ENCODE measurements around the gene UNKL. TPM values are rescaled to one million over a fixed set of nuclear protein-coding genes. Genes with fewer than 3 reads are reported as not detected.

Gene UNKL
- total RNA-seq, 1 donor from 2014 or later: 31.5 TPM

DNA sequence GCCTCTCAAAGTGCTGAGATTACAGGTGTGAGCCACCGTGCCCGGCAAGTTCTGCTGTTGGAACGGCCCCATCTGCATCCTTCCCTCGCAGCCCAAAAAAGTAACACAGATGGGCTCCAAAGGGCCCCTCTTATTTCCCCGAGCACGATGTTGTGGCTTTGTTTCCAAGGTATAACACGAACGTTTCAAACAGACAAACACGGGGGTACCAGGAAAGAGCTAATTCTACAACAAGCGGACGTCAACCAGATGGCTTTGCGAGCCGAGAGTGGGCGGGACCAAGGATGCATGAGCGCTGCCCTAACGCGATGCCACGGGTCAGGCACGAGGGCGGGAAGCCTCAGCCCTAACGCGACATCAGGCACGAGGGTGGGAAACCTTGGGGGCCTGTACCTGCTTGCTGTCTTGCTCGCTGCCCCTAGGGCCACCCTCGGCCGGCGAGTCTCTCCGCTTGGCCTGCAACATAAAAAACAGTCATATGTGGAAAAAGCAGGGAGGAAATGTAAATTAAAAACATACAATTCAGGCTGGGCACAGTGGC, 24.2 kb downstream of the UNKL start:
- Mint-ChIP-seq H3K27ac (no peak overlapping the region), H3K9me3 (ENCODE audit: low read depth) (no peaks in the 10 kb centered on the region), H3K4me1 (ENCODE audit: low read depth) (no peaks in the 10 kb centered on the region), H3K36me3 (ENCODE audit: insufficient read depth) (peaks cover 5% of the 10 kb centered on the region), H3K27me3 (no peaks in the 10 kb centered on the region), H3K4me3 (ENCODE audit: low read depth) (no peak overlapping the region)
- DNase-seq (ENCODE audit: low spot score, unreplicated experiment): no peak
- TF ChIP-seq, protein P1, sequence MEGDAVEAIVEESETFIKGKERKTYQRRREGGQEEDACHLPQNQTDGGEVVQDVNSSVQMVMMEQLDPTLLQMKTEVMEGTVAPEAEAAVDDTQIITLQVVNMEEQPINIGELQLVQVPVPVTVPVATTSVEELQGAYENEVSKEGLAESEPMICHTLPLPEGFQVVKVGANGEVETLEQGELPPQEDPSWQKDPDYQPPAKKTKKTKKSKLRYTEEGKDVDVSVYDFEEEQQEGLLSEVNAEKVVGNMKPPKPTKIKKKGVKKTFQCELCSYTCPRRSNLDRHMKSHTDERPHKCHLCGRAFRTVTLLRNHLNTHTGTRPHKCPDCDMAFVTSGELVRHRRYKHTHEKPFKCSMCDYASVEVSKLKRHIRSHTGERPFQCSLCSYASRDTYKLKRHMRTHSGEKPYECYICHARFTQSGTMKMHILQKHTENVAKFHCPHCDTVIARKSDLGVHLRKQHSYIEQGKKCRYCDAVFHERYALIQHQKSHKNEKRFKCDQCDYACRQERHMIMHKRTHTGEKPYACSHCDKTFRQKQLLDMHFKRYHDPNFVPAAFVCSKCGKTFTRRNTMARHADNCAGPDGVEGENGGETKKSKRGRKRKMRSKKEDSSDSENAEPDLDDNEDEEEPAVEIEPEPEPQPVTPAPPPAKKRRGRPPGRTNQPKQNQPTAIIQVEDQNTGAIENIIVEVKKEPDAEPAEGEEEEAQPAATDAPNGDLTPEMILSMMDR (IDR thresholded peaks at IDR 0.05; ENCODE audit: unreplicated experiment): no peak

GRCh38 chr16:1389762-1390161, 24.7 kb downstream of the UNKL start:
- no peaks in the 10 kb centered on the region for H3K4me1 Mint-ChIP-seq (ENCODE audit: low read depth)
- peaks cover 8% of the 10 kb centered on the region for H3K36me3 Mint-ChIP-seq (ENCODE audit: insufficient read depth)
- no peak overlapping the region for H3K27ac Mint-ChIP-seq
- no peak for DNase-seq (ENCODE audit: low spot score, unreplicated experiment)
- H3K4me3 Mint-ChIP-seq (ENCODE audit: low read depth): no peak overlapping the region
- TF ChIP-seq, protein P1 (IDR thresholded peaks at IDR 0.05; ENCODE audit: unreplicated experiment): no peak
- H3K9me3 Mint-ChIP-seq (ENCODE audit: low read depth): no peaks in the 10 kb centered on the region
- H3K27me3 Mint-ChIP-seq: no peaks in the 10 kb centered on the region

- no peaks in the 10 kb centered on the region for H3K27me3 Mint-ChIP-seq
- peaks cover 4% of the 10 kb centered on the region for H3K36me3 Mint-ChIP-seq (ENCODE audit: insufficient read depth)
- H3K4me3 Mint-ChIP-seq (ENCODE audit: low read depth): no peak overlapping the region
- no peak for DNase-seq (ENCODE audit: low spot score, unreplicated experiment)
- no peaks in the 10 kb centered on the region for H3K9me3 Mint-ChIP-seq (ENCODE audit: low read depth)
- TF ChIP-seq, protein P1 (IDR thresholded peaks at IDR 0.05; ENCODE audit: unreplicated experiment): no peak
- H3K4me1 Mint-ChIP-seq (ENCODE audit: low read depth): no peaks in the 10 kb centered on the region
- H3K27ac Mint-ChIP-seq: no peak overlapping the region
Measured at GRCh38 chr16:1387331-1387730, 27.2 kb downstream of the UNKL start.

DNA sequence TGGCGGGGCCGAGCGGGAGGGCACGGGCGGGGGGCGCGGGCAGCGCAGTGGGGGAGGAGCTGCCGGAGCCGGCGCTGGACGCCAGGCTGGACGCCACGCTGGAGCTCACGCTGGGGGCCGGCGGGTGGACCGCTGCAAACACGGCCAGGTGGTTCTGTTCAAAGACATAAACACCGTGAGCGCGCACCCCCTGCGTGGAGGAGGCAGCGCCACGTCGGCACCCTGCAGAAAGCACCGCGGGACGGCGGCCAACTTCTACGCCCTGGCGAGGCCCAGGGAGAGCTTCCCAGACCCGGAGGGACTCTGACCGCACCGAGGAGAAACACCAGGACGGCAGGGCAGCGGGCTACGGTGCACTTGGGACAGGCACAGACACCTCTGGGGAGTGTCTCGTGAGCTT, 29.3 kb downstream of the UNKL start:
- Mint-ChIP-seq H3K9me3 (ENCODE audit: low read depth) (no peaks in the 10 kb centered on the region), H3K36me3 (ENCODE audit: insufficient read depth) (peaks cover 5% of the 10 kb centered on the region), H3K4me3 (ENCODE audit: low read depth) (no peak overlapping the region), H3K27me3 (no peaks in the 10 kb centered on the region), H3K4me1 (ENCODE audit: low read depth) (peaks cover under 1% of the 10 kb centered on the region), H3K27ac (no peak overlapping the region)
- TF ChIP-seq, protein P1 (IDR thresholded peaks at IDR 0.05; ENCODE audit: unreplicated experiment): no peak
- no peak for DNase-seq (ENCODE audit: low spot score, unreplicated experiment)

DNA sequence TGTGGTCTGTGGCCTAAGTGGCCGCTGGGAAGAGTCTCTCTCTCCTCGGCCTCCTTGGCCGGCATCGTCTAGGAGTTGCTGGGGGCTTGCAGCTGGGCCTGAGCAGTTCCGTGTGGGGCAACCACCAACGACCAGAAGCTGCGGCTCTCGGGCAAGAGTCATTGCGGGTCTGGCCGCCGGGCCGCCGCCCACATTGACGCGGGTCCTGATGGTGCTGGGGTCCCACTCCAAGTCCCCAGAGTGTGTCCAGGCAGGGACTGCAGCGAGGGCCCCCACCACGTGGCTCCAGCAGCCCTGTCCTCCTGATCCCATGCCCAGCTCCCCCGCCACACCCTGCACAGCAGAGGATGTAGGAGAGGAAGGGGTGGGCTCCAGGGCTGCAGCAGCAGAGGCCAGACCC, 30.9 kb downstream of the UNKL start:
- H3K4me1 Mint-ChIP-seq (ENCODE audit: low read depth): peaks cover 7% of the 10 kb centered on the region
- H3K4me3 Mint-ChIP-seq (ENCODE audit: low read depth): no peak overlapping the region
- no peak overlapping the region for H3K27ac Mint-ChIP-seq
- peaks cover 3% of the 10 kb centered on the region for H3K27me3 Mint-ChIP-seq
- TF ChIP-seq, protein P1 (IDR thresholded peaks at IDR 0.05; ENCODE audit: unreplicated experiment): no peak
- peaks cover 5% of the 10 kb centered on the region for H3K36me3 Mint-ChIP-seq (ENCODE audit: insufficient read depth)
- DNase-seq (ENCODE audit: low spot score, unreplicated experiment): no peak
- H3K9me3 Mint-ChIP-seq (ENCODE audit: low read depth): no peaks in the 10 kb centered on the region
